Mucosa of descending colon (tissue), 3 donors: ENCODE results near the gene TEAD3. TPM values are rescaled to one million over a fixed set of nuclear protein-coding genes. Genes with fewer than 3 reads are reported as not detected.

Experiments
- ATAC-seq: fragments of 200-7000 bp; cut with Tn5 transposase; one replicate; pipeline ENCODE4 v1.9.1; 2020; ENCODE audit warnings: mild to moderate bottlenecking, moderate library complexity
- DNase-seq, 3 donors: peaks; one replicate each; pipeline ENCODE4 v3.0.0-alpha.2; 2020
- H3K36me3 ChIP-seq: fragments of 200-600 bp; one replicate; pipeline ENCODE4 v1.8.0; 2021; ENCODE audit warnings: low read depth, mild to moderate bottlenecking
- H3K4me1 ChIP-seq: fragments of 200-600 bp; one replicate; pipeline ENCODE4 v1.8.0; 2021; ENCODE audit warnings: low read depth, mild to moderate bottlenecking
- H3K4me3 ChIP-seq: fragments of 200-600 bp; one replicate; pipeline ENCODE4 v1.8.0; 2021; ENCODE audit warnings: mild to moderate bottlenecking
- H3K9me3 ChIP-seq: fragments of 200-600 bp; one replicate; pipeline ENCODE4 v1.8.0; 2021; ENCODE audit warnings: mild to moderate bottlenecking
- intact Hi-C, 2 donors: fragments of 100-400 bp; cut with DNase I in 1 of 2; cut with micrococcal nuclease in 1 of 2; formaldehyde crosslinking; loops; one replicate each; pipeline versions ENCODE4 v1.11.0 to v1.11.1; 2022; cut with DNase I, micrococcal nuclease
- total RNA-seq, 3 donors: library from RNA; stranded (reverse); fragmentation: NEBNext Ultra II Directional in 2 of 3; extraction: Animal tissue kit (Norgen Biotek cat#: 25700) in 2 of 3; gene quantifications; one replicate each; pipeline versions ENCODE4 v1.2.1 to v1.2.4, GENCODE V29; 2021 to 2023
- TF ChIP-seq, protein P1 (sequence below): fragments of 200-600 bp; IDR thresholded peaks from one replicate; pipeline ENCODE4 v1.8.0; 2022; ENCODE audit warnings: antibody characterized with exemption, mild to moderate bottlenecking
- donor health status: DM: no; HTN: no; CAD: no; lungs with moderate emphysema.
- donor health status: DM: no; HTN: no; CAD: no.
- donor health status: DM: no; HTN: yes; CAD: no.

The TEAD3 gene
- total RNA-seq, 3 donors from 2014 or later = 28.3 to 98.0 (median 28.8) TPM

DNA sequence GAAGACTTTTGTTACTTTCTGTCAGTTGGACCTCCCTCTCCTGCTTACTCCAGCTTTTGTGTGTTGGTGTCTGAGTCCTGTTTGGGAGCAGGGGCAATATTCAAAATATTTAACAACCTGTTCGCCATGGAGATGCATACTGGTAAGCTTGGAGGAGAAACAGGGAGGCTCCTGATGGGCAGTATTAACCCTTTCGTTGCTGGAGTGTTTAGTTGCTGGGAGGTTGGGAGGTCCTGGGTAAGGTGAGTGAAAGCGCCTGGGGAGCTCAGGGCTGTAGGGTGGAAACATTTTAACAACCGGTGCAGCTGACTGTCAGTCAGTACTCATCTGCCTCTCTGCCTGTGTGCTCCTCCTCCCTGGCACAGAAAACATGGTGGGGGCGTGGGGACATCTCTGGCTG is 11.7 kb upstream of the TEAD3 start:
- Histone ChIP-seq H3K9me3 (no peaks in the 10 kb centered on the region), H3K4me3 (no peak overlapping the region), H3K4me1 (no peaks in the 10 kb centered on the region), H3K36me3 (no peaks in the 10 kb centered on the region)
- DNase-seq (no peak), ATAC-seq (no peak)
- intact Hi-C loops = no loop called here
- TF ChIP-seq, protein P1, sequence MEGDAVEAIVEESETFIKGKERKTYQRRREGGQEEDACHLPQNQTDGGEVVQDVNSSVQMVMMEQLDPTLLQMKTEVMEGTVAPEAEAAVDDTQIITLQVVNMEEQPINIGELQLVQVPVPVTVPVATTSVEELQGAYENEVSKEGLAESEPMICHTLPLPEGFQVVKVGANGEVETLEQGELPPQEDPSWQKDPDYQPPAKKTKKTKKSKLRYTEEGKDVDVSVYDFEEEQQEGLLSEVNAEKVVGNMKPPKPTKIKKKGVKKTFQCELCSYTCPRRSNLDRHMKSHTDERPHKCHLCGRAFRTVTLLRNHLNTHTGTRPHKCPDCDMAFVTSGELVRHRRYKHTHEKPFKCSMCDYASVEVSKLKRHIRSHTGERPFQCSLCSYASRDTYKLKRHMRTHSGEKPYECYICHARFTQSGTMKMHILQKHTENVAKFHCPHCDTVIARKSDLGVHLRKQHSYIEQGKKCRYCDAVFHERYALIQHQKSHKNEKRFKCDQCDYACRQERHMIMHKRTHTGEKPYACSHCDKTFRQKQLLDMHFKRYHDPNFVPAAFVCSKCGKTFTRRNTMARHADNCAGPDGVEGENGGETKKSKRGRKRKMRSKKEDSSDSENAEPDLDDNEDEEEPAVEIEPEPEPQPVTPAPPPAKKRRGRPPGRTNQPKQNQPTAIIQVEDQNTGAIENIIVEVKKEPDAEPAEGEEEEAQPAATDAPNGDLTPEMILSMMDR = no peak

DNA sequence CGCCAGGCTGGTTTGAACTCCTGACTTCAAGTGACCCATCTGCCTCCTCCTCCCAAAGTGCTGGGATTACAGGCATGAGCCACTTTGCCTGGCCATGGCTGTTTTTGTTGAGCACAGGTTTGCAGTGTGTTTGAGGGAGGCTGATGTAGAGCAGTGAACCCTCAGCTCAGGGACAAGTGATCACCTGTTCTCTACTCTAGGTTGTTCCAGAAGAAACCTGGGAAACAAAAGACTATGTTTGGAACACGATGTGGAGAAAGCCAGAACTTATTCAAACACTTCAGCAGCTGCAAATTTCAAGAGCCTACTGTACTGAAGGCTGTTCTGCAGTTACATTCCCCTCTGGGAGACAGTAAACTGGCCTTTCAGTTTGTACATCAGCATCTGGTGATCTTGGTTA is 11.1 kb upstream of the TEAD3 start:
- H3K4me1 ChIP-seq = no peaks in the 10 kb centered on the region
- no peaks in the 10 kb centered on the region for H3K9me3 ChIP-seq
- intact Hi-C loops = no loop called here
- DNase-seq (no peak), ATAC-seq (no peak)
- TF ChIP-seq, protein P1 = no peak
- no peak overlapping the region for H3K4me3 ChIP-seq
- H3K36me3 ChIP-seq = no peaks in the 10 kb centered on the region

DNA sequence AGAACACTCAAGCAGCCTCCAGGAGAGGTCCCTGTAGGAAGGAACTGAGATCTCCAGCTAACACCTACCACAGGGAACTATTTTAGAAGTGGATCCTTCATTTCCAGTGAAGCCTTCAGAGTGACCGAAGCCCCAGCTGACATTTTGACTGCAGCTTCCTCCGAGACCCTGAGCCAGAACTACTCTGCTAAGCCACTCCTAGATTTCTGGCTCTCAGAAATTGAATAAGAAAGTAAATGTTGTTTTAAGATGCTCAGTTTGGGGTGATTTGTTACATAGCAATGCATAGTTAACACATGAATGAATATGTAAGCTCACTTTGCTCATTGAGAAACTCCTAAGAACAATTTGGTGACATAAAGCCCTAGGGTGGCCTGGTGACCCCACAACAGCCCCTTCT is 10.3 kb upstream of the TEAD3 start:
- no peak for ATAC-seq
- TF ChIP-seq, protein P1 = no peak
- Histone ChIP-seq H3K36me3 (no peaks in the 10 kb centered on the region), H3K9me3 (no peaks in the 10 kb centered on the region), H3K4me3 (no peak overlapping the region), H3K4me1 (no peaks in the 10 kb centered on the region)
- no peak for DNase-seq
- intact Hi-C loops = no loop called here

DNA sequence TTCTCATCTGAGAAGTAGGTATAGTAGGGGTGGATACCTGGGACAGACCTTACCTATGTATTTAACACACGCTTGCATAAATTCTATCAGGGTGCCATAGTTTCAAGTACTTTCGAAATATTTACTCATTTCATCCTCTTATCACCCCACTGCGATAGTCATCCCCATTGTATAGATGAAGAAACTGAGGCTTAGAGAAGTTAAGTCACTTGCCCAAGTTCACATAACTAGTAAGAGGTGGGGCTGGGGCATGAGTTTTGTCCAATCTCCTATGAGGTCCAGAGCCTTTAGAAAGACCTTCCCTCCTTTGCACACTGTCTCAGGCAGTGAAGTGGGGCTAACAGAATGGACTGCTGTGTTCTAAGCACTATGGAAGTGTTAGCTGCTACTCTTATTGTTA is 9.7 kb upstream of the TEAD3 start:
- no peak overlapping the region for H3K4me3 ChIP-seq
- DNase-seq = no peak

DNA sequence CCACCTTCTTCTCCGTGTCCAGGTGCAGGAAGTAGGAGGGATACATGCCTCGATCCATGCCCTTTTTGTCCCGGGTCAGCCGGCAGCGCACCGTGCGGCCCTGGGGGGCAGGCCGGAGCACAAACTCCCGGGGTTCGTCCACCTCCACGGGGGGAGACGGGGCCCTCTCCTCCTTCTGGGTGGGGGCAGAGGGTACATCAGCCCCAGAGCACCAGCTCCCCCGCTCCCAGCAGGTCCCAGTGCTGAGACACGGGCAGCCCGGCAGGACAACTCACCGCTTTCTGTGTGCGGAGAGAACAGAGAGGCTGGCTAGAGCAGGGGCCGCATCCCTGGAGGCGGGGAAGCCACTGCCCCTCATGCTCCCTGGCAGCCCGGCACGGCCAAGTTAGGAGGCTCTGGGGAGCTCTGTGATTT is 9.1 kb upstream of the TEAD3 start:
- Histone ChIP-seq H3K9me3 (no peaks in the 10 kb centered on the region), H3K36me3 (no peaks in the 10 kb centered on the region), H3K4me3 (no peak overlapping the region), H3K4me1 (no peaks in the 10 kb centered on the region)
- no peak for ATAC-seq
- DNase-seq = no peak
- intact Hi-C loops = no loop called here
- TF ChIP-seq, protein P1 = no peak

More for the DNA sequence above, 9.7 kb upstream of the TEAD3 start:
- H3K4me1 ChIP-seq = no peaks in the 10 kb centered on the region
- TF ChIP-seq, protein P1 = no peak
- H3K36me3 ChIP-seq = no peaks in the 10 kb centered on the region
- no peak for ATAC-seq
- intact Hi-C loops = no loop called here
- H3K9me3 ChIP-seq = no peaks in the 10 kb centered on the region

DNA sequence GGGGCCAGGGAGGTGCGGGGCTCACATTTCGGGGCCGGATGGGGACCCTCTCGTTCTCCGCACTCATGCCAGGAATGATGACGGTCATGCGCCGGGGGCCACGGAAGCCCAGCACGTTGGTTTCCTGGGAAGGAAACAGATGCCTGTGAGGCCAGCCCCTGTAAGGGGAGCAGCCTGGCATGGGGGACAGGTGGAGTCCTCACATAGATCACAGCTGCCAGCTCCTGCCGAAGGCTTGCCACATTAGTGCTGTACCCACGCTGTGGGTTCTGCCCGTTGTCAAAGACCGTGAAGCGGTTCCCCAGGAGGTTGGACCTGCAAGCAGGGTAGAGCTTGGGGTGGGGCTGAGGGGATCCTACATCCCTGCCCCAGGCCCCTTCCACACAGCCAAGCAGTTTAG is 6.7 kb upstream of the TEAD3 start:
- TF ChIP-seq, protein P1 = no peak
- H3K4me1 ChIP-seq = no peaks in the 10 kb centered on the region
- ATAC-seq (no peak), DNase-seq (no peak)
- H3K4me3 ChIP-seq = no peak overlapping the region
- H3K36me3 ChIP-seq = no peaks in the 10 kb centered on the region
- H3K9me3 ChIP-seq = no peaks in the 10 kb centered on the region
- intact Hi-C loops = no loop called here
